NCI-H510A (cell line): ENCODE data around the gene GLI3.

Experiments used
- DNase-seq: peaks from one replicate; lab custom pipeline; 2025; lab: John Stamatoyannopoulos, UW

The GLI3 gene

DNA sequence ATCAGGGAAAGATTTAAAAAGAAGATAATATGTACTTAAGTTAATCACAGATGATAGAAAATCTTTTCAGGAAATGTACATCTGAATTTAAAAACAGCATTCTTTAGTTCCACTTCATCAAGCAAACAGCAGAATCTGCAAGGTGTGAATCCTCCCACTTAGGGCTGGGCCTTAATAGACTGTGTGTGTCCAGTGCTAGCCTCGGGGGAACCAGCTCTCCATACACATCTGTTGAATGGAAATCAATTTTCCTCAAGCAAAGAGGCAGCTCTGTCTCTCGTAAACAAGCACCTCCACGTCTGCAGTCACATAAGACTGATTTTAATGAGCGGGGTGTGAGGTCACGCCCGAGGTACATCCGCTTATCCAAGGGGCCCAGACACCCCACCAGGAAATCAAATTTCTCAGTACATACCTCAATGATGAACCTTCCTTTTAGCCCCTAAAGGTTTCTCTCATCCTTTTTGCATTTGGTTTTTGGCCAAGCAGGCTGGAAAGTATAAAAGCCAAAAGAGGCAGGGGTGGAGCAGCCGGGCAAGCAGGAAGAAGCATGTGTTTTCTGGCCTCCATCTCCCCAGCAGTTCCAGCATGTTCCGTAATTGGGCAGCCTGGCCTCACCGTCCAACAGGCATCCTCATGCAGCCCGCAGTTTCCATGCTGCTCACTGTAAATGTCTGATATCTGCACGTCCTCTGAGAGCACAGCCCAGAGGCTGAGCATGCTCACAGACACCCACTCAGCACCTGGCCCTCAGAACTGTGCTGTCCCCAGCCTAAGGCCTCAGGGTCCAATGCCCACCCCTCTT, 131.3 kb downstream of the GLI3 start:
- DNase-seq, result no peak

- no peak for DNase-seq
Observed at GRCh38 chr7:42104694-42105093, 132.3 kb downstream of the GLI3 start.

DNA sequence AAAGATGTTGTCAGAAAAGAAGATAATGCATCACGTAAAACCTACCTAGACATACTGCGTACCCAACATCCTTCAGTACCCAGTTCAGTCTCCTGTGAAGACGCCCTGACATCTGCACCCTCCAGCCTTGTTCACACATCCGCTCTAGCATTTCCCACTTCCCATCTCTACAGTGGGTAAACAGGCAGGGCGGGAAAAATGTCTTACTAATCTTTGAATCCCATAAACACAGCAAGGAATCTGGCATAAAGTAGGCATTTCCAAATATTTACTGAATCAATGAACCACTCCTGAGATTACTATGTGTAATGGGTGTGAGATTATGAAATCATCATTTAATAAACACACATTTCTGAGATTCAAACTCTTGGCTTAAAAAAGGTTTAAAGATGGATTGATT, 132.8 kb downstream of the GLI3 start:
- no peak for DNase-seq

DNA sequence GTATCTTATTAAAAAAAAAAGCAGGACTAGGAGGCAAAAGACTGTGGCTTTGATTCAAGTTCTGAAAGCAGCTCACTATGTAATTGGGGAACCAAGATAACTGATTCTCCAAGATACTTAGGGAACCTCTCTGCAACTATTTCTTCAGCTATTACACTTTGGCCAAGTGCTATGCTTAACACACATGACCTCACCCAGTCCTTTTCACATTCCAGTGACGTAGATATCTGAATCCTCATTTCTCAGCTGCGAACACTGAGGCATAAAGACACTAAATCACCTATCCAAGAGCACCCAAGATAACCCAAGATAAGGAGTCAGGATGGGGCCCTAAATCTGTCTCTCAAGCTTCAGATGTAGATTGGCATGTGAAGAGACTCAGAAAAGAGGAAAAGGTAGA, 133.6 kb downstream of the GLI3 start:
- DNase-seq, result no peak

GRCh38 chr7:42103020-42103419, 134.0 kb downstream of the GLI3 start:
- no peak for DNase-seq

DNA sequence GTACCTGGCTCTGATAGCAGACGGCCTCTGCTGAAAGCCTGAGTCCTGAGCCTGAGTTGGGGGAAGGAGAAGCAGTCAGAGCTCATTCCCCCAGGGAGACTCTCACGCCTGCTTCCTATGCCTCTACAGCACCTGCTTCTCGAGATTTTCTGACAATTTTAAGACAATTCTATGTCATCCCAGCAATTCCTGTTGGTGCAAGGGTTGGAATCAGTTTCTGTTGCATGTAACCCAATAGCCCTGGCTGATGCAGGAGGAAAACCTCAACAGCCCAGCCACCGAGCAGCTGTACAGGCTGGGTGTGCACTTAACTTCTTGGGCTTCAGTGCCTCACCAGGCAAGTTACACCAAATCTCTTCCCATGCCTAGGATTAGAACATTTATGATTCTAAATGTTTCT, 134.7 kb downstream of the GLI3 start:
- DNase-seq, result no peak

DNA sequence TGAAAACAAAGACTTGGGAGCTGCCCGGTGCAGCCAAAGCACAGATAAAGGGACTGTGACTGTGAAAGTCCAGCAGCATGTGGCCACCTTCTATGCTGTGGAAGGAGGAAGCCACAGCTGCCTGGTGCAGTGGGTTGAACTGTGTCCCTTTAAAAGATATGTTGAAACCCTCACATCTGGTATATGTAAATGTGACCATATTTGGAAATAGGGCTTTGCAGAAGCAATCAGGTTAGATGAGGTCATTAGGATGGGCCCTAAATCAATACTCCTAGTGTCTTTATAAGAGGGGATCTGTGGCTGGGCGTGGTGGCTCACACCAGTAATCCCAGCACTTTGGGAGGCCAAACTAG, 136.9 kb downstream of the GLI3 start:
- DNase-seq, result no peak

DNA sequence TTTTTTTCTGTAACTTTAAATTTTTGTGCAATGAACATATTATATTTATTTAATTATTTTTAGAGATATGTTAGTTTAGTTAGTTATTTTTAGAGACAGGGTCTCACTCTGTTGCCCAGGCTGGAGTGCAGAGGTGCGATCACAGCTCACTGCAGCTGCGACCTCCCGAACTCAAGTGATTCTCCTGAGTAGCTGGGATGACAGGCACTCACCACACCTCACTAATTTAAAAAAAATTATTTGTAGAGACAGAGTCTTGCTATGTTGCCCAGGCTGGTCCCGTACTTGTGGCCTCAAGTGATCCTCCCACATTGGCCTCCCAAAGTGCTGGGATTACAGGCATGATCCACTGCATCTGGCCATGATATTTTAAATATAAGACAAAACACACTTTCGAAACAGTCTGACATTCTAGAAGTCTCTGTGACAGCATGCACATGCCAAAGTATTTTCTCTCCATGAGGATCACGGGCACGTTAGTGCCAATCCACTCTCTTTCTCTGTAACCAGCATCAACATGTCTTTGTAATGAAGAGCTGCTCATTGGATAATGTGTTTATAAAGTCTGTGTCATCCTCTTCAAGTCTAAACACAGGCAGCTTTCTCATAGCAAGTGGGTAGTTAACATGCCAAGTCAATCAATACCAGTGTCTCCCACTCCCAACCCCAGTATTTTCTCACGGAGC, 137.4 kb downstream of the GLI3 start:
- DNase-seq, result no peak

GRCh38 chr7:42099066-42099465, 137.9 kb downstream of the GLI3 start:
- DNase-seq, result no peak

DNA sequence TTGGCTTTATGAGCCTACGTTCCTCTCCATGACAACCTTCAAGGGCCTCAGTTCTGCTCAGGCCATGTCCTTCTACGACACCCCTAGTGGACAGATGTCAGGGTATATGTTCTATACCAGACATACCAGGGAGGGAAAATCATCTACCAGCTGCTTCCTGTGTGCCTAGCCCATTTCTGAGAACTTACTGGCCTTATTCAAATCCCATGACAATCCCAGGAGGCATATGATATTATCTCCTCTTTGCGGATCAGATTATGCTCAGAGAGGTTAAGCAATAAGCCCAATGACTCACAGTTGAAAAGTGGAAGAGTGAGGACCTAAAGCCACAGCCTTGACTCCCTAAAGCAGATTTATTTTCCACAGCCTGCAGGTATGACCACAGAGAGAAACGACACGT, 139.3 kb downstream of the GLI3 start:
- DNase-seq, result no peak

DNA sequence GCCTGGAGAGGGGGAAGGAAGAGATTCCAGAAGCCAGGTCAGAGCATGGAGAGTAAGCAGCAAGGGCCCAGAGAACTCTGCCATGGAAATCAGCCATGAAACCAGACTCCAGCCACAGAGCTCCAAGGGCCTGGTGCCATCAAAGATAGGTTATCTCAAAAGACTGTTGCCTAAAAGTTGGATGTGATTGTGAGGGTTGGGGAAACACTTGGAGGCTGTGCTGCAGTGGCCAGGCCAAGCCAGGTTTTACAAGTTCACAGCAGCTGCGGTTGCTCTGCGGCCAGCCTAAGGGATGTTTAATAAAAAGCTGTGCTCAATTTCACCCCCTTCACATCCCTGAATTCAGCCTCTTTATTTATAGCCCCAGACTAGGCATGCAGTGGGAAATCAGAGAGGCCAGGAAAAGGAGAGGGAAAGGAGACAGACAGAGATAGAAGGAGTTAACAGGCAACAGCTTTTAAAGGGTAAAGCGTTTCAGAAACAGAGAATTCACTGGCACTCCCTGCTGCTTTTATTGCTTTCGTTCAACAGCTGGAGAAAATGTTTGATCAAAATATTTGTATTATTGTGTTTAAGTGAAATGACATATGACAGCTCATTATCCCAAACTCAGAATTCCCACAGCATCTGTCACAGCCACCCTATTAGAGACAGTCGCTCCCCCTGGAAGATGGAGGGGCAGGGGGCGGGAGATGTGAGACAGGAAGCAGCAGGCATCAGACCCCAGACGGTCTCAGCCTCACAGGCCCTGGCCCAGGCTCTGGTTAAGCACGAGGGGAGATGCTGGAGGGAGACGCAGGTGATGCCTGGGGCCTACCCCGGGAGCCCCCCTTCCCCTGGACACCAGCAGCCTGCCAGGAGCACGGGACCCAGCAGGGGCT, 140.1 kb downstream of the GLI3 start:
- DNase-seq, result no peak

GRCh38 chr7:42096268-42096667, 140.7 kb downstream of the GLI3 start:
- DNase-seq, result no peak

DNA sequence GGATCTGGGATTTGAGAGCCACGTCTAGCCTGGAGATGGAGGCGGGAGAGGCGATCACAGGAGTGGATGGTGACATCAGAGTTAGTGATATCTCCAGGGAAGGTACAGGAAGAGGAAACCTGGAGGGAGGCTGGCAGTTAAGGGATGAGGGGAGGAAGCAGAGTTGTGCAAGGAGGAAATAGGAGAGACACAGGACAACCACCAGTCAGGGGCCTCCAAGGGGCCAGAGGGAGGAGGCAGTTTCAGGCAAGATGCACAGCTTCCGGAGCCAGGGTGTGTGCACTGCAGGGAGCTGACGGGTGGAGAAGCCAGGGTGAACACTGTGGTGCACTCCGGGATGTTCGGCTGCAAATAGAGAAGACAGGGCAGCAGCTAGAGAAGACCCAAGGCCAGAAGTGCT, 141.2 kb downstream of the GLI3 start:
- DNase-seq, result no peak

DNA sequence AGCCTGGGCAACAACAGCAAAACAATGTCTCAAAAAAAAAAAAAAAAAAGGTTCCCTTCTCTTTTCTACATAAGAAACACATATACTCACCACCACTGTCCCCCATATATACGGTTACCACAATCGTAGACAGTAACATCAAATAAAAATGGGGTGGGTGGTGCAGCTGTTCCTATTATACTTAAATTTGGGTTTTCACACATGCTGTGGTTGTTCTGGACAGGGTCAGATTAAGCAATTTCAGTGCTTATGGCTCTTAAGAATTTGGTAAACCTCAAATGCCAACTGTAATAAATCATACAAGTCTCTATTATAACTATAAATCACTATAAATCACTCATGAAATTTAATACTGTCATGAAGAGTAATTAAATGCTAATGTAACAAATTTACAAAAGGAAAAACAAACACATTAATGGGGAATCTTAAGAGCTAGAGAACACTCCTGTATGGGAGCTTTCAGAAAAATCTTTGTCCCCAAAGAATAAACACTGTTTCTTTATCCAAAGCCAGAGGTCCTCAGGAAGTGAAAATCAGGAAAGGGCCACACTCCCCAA, 143.6 kb downstream of the GLI3 start:
- no peak for DNase-seq

- no peak for DNase-seq
Observed at GRCh38 chr7:42091461-42092291, 145.3 kb downstream of the GLI3 start.

GRCh38 chr7:42090806-42091205, 146.2 kb downstream of the GLI3 start:
- no peak for DNase-seq

- no peak for DNase-seq
Observed at GRCh38 chr7:42090056-42090455, 147.0 kb downstream of the GLI3 start.

DNA sequence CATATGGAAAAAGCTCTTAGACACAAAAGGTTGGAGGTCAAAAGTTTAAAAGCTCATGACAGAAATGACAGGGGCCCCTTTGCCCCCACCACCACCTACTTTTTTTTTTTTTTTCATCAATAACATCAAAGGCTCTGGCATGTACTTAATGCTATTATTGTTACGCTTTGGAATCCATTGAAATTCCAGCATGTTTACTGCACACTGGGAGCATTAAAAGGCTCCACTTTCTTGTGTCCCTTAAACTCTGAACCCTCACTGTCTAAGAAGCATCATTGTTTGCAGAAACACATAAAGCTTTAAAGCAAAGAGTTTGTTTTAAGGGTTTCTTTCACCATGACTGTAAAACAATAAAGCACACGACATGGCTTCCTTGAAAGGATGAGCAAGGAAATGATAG, 149.4 kb downstream of the GLI3 start:
- no peak for DNase-seq

- DNase-seq, result no peak
Observed at GRCh38 chr7:42085531-42085930, 151.5 kb downstream of the GLI3 start.

DNA sequence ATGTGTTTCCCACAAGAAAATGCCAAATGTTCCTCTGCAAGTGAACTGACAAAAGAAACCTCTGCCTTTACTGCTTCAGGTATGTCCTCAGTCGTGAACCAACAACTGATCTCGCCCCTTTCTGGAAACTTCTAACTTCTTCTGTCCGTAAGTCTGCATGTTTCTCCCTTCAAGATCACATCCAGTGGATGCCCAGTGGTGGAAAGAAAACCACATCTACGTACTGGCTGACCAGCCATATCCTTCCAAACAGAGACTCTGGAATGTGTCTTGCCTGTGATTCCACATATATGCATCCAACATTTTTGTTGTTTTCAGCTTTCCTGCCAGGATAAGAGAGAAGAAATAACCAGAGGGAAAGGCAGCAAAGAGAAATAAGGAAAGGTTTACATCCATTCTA, 152.7 kb downstream of the GLI3 start:
- DNase-seq, result no peak

- no peak for DNase-seq
Observed at GRCh38 chr7:42083284-42083683, 153.7 kb downstream of the GLI3 start.

- no peak for DNase-seq
Observed at GRCh38 chr7:42082144-42082543, 154.9 kb downstream of the GLI3 start.
